ENCODE results near the gene GNPDA1.

GRCh38 chr5:141995656-141996055, 17.2 kb downstream of the GNPDA1 start:
- no peak for TF ChIP-seq CTCF (conservative IDR thresholded peaks at IDR 0.05)
- TF ChIP-seq EZH2 (IDR thresholded peaks at IDR 0.05; ENCODE audit: low read depth): no peak
